HG03571 (cell line): ENCODE measurements around the gene MMRN2.
"Not testable (repeated sequence)": the region's sequence is repeated elsewhere in the genome, so short reads cannot be mapped to it uniquely, and the experiment has no call there.

Experiments used
- ATAC-seq: cut with Tn5 transposase; IDR thresholded peaks from one replicate; pipeline ENCODE4 v1.9.1; 2021; ENCODE audit not compliant: unreplicated experiment

MMRN2 gene

DNA sequence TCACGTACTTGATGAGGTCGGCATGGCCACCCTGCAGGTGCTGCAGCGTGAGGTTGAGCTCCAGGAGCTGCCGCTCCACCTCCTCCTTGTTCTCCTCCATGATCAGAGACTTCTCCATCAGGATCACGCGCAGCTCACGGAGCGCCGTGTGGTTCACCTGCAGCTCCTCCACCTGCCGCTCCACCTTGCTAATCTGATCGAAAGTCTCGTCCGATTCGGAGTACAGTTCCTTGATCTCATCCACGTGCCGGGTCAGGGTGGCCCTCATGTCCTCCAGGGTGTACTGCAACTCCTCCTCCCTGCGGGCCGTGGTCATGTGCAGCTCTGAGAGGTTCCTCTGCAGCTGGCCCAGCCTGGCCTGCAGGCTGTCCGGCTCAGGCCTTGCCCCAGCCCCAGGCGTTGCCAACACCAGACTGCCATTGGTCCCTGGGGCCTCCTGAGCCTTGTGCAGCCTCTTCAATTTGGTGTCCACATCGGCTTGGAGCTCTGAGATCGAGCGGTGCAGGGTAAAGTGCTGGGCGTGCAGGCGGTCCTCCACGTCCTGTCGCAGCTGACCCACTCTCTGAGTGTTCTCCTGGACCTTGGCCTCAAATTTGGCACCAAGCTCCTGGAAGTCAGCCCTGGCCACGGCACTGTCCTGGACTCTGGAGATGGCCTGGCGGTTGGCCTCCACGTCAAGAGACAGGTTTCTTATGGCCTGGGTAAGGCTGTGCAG is 13.9 kb downstream of the MMRN2 start:
- ATAC-seq: no peak

DNA sequence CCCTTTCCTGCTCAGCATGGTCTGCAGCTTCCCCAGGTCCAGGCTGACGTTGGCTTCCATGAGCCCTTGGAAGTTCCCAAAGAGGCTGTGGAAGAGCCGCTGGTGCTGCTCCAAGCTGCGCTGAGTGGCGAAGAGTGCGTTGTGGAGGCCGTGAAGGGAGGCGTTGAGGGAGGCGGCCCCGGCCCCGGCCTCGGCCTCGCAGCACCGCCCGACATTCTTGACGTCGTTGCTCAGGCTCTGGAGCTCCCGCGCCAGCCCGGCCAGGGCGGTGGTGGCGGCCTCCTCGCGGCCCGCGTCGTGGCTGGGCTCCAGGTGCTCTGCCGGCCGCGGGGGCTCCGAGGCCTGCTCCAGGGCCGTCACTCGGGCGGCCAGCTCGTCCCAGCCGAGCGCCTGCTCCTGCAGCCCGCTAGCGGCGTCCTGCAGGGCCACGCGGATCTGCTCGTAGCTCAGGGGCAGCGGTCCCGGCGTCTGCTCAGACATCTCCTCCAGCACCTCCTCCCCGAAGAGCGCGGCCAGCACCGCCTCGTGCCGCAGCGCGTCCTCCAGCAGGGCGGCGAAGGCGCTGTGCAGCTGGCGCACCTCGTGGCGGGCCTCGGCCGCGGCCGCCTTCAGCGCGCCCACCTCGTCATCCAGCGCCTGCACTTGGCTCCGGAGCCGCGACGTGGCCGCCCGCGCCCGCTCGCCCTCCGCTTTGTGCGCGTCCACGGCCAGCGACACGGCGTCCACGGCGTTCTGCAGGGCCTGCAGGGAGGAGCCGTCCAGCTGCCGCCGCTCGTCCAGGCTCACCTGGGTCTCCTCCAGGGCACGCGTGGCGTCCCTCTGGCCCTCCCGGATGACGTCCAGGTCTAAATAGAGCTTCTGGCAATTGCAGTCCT is 14.7 kb downstream of the MMRN2 start:
- no peak for ATAC-seq

DNA sequence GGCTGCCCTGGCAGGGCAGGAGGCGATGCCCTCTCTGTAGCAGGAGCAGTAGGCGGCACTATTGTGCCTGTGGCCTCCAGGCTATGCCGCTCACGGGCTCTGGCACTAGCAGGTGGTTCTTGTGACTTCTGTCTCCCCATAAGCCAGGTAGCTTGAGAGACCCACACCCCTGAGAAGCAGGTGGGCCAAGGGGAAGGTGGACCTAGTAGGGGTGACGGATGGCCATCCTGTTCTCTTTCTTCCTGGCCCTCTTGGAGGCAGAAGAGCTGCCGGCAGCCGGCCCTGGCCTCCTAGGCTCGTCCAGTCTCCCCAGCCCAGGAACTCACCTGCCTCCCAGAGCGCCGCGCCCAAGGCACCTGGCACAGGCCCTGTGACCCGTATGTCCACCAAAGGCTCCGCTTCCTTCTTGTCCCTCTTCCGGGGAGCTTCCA is 15.4 kb downstream of the MMRN2 start:
- no peak for ATAC-seq

DNA sequence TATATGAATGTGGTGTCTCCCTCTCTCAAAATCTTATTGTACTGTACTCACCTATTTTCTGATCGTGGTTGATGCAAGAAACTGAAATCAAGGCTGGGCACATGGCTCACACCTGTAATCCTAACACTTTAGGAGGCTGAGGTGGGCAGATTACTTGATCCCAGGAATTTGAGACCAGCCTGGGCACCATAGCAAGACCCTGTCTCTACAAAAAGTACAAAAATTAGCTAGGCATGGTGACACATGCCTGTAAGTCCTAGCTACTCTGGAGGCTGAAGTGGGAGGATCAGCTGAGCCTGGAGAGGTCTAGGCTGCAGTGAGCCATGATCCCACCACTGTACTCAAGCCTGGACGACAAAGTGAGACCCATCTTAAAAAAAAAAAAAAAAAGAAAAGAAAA is 16.0 kb downstream of the MMRN2 start:
- ATAC-seq: no peak

DNA sequence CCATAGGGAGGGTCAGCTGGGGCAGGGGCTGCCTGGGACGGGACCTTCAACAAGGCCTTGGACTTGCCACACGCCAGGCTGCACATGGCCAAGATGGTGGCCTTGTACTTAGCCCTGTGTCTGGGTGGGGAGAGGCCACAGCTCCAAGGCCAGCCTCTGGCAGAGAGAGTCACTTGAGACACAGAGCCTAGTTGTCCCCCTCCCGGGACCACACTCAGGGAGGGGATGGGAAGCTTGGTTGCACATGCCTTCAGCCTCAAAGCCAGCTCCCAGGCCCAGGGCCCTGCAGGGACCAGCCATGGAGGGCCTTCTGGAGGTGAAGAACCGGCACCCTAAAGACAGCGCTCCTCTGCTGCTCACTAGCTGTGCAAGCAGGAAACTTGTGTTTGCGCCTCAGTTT is 16.7 kb downstream of the MMRN2 start:
- ATAC-seq: no peak

DNA sequence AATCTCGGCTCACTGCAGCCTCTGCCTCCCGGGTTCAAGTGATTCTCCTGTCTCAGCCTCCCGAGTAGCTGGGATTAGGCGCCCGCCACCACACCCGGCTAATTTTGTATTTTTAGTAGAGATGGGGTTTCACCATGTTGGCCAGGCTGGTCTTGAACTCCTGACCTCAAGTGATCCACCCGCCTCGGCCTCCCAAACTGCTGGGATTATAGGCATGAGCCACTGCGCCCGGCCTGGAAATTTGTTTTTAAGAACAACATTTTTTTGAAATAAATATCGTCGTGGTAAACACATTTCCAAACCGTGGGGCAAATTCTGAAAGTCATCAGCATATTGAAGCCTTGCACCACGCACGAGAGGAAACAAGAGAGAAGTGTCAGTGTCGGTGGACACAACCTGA is 17.3 kb downstream of the MMRN2 start:
- ATAC-seq: not testable (repeated sequence)

DNA sequence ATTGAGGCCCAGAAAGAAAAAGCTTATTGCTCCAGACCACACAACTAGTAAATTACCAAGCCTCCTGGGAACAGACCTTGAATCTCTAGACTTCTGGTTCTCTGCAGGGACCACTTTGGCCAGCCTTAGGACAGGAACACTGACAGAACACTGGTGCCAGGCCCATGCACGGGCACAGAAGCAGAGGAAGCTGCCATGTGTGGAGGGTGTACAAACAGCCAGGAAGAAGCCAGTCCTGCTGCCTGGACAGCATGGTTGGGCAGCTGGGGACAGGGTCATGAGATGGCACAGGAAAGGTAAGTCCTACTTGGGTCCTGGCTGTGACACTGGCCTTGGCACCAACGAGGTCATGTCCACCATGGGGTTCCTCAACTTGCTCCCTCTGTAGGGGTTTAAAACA is 19.2 kb downstream of the MMRN2 start:
- ATAC-seq: no peak

DNA sequence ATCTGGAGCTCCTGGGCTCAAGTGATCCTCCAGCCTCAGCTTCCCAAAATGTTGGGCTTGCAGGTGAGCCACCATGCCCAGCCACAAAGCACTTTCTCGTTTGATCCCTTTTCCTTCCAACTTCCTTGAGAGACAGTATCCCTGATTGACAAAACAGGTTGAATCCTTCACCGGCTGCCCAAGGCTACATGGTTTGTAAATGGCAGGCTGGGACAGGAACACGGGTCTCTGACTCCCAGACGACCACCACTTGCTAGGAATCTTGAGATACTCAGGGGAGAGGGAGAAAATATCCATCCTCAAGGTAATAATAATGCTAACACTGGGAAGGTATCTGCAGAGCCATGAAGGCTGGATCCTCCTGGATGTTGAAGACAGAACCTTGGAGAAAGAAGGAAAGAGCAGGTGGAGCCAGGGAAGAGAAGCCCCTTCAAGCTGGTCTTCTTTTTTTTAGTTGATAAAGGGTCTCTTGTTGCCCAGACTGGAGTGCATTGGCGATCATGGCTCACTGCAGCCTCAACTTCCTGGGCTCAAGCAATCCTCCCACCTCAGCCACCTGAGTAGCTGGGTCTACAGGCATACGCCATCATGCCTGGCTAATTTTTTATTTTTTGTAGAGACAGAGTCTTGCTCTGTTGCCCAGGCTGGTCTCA is 19.8 kb downstream of the MMRN2 start:
- ATAC-seq: no peak

DNA sequence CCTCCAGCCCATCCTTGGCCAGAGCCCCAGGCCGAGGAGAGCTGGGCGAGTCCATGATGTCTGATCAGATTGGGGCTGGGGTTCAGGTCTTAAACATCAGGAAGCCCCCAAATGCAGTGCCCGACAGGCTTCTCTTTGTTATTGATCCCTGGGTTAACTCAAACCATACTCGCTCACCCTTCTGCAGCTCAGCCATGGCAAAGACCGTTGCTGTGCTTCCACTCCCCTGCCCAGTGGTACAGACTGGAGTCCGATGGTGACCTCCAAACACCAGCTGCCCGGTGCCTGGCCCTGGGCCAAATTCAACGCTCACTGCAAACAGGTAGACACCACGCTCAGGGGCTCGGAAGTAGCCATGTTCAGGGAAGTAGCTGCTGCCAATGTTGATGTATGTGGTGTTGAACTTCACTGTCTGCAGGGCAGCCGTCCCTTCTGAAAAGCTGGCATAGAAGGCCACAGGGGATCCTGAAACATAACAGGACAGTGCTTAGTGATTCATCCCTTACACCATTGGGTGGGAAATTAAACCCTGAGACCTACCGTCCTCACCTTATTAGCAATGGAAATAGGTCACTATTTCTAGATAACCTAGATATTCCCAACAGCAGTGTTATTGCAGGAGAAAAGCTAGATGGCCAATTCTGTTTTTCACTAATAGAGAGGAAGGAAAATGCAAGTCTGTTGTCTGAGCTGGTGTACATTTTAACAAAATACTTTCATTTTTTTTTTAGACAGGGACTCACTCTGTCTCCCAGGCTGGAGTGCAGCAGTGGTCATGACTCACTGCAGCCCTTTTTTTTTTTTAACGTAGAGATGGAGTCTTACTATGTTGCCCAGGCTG is 20.5 kb downstream of the MMRN2 start:
- no peak for ATAC-seq

DNA sequence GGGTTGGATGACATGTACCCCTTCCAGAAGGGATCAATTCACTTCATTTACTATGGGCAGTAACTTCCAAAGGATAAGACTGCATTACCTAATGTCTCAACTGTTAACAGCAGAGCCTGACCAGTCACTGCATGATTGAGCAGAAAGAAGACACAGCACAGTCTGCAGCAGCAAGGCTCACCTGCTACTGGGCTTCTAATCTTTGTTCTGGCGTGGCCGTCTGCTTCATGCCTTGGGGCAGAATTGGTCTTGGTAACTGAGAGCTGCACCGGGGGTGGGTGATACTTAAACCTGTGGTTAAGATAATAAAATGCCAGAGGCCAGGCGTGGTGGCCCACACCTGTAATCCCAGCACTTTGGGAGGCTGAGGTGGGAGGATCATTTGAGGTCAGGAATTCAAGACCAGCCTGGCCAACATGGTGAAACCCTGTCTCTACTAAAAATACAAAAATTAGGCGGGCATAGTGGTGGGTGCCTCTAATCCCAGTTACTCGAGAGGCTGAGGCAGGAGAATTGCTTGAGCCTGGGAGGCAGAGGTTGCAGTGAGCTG is 23.2 kb downstream of the MMRN2 start:
- ATAC-seq: not testable (repeated sequence)

DNA sequence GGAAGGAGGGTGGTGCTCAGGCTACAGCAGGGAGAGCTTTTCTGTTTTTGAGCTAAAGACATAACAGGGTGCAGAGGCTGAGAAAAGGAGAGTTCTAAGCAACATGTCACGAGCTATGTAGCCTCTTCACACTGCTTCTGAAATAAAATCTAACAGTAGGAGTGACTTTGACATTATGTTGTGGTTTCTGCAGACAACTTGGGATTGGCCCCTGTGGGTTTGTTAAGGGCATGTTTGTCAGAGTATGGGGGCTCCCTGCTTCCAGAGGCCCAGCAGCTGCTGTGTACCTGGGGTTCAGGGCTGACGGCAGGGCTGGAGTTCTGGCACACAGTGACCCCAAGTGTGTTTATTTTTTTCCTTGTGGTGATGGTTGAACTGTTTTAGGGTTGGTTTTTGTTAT is 24.7 kb downstream of the MMRN2 start:
- ATAC-seq: no peak

DNA sequence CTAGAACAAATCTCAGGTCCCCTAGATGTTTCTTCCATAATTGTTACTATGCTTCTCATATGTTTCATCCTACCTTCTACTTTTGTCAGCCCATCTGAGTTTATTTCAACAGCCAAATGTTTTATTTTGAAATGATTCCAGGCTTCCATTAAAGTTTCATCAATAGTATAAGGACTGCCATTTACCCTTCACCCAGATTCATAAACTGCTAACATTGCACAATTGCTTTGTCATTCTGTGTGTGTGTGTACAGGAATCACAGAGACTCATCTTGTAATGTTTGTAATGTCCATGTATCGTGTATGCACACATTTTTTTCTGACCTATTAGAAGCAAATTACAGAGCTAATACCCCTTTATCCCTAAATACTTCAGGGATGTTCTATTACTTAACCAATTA is 25.5 kb downstream of the MMRN2 start:
- ATAC-seq: no peak

DNA sequence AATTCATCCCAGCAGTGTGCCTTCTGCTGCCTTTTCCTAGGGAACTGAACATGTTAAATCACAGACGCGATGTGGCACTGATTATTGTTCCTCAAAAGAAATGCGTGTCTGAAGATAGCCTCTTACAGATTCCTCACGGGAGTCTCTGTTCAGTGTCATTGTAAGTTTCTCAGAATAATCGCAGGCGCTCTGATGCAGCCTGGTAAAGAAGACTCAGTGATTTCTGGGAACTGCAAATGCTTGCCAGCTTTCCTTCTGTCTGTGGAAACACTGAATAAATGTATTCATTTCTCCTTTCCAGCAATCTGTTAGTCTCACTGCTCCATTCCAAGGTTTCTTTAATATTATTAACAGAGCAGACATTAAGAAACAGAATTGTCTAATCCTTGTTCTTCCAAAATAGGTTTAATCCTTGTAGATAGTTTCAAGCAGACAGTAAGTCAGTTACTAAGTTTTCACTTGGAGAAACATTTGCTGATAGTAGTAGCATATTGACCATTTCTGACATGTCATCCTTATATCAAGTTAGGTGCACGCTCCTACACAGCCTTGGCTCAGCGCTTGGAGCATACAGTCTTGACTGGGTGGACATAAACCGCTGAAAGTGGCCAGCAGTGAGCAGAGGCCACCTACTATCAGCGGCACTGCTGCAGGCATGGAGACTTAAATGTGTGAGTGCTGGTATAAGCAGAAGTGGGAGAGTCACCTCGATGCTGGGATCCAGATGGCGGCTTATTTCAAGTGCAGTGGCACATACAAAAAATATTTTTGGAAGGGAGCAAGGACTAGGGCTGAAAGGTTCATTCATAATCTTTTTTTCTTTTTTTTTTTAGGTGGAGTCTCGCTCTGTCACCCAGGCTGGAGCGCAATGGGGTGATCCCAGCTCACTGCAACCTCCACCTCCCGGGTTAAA is 27.7 kb downstream of the MMRN2 start:
- no peak for ATAC-seq

DNA sequence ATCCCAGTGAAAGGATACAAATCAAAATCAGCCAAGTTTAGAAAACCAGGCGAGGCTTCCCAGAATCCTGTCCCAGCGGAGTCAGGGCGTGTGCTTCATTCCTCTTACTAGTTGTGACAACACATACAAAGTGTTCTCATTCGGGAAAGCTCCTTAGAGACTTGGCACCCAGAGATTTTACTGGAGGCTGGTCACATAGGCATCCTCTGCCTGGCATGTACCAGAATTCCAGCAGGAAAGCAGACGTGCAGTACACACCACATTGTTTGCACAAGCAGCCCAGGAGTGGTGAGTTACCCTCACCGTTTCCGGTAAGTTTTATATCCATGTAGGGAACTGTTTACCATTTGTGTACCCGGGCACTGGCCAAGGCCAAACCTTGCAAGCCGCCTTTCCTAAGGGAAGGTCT is 34.9 kb downstream of the MMRN2 start:
- ATAC-seq: no peak

DNA sequence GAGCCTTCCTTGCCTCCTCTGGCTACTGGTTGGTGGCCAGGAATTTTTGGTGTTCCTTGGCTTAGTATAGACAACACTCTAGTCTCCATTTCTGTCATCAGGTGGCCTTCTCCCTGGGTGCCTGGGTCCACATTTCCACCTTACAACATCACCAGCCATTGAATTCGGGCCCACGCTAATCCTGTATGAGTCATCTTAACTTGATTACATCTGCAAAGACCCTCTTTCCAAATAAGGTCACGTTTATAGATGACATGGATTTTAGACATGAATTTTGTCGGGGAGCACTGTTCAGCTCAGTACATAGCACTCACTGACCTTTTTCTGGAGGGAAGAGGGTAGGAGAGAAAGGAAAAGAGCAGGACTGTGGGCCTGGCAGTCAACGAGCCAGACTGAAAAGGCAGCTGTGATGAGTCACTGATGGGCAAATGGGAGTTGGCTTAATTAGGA is 39.4 kb downstream of the MMRN2 start:
- ATAC-seq: no peak

DNA sequence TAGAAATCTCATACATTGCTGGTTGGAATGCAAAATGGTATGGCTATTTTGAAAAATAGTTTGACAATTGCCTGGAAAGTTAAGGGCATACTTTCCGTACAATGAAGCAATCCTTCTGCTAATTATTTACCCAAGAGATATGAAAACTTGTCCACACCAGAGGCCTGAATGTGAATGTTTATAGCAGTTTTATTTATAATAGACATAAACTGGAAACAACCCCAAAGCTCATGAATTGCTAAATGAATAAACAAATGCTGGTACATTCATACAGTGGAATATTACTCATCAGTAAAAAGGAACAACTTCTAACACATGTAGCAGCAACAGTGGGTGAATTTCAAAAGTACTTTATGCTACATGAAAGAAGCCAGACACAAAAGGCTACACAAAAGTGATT is 42.7 kb downstream of the MMRN2 start:
- no peak for ATAC-seq

DNA sequence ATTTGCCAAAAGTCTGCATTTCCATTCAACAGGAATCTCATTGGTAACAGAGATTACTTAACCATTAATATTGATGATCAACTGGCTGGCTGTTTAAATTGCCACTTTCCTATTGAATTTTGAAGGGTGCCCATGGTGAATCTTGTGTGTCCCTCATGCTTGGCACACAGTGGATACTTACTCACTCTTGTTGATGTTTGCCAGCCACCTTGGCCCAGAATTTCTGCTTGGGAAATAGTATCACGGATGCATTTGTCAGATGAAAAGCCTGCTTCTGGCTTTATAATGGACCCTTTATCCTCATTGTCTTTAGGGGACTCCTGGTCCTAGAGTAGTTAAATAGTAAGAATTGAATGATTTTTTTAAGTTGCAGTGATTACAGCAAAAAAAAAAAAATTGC is 52.0 kb downstream of the MMRN2 start:
- ATAC-seq: no peak

DNA sequence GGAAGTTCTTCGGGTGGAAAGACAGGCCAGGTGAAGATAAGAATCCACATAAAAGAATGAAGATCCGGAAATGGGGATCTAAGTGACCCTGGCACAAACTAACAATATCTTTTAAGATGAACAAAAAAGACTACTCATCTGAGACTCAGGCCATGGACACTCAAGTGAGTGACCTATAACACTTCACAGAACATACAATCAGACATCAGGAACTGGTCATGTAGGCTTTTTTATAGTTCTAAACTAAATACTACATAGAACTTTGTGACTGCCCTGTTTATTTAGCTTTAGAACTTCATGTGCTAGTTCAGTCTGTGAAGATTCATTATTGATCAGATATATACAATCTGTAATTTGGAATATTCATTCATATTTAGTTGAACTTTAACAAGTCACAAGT is 52.8 kb downstream of the MMRN2 start:
- ATAC-seq: no peak

DNA sequence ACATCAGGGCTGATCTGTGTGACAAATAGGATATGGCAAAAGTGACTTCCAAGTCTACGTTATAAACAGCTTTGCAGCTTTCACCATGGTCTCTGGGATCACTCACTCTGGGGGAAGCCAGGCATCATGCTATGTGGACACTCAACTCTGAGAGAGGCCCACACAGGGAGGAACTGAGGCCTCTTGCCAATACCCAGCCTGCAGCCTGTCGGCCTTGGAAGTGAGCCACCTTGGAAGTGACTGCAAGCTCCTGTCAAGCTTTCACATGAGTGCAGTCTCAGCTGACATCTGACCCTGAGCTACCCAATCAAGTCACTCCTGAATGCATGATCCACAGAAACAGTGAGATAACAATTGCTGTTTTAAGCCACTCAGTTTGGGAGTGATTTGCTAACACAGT is 56.5 kb downstream of the MMRN2 start:
- ATAC-seq: no peak
